Fibroblast of skin of abdomen (primary cell): Measurements from ENCODE around the gene PRDM15.

Experiments used
- DNase-seq: peaks from one replicate; pipeline ENCODE4 v3.0.0-alpha.2; 2013

Gene PRDM15

DNA sequence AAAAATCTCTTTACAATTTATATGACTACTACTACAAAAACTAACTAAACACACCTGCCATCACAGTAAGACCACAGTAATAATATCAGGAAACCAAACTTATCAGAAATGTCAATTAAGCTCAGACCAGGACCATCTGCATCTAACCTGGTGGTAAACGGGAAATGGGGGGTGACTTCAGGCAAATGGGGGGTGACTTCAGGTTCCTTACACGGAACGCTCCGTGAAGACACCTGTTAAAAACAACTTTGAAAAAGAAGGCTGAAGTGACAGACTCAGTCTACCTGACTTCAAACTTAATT is 15.8 kb downstream of the PRDM15 start:
- DNase-seq = no peak

DNA sequence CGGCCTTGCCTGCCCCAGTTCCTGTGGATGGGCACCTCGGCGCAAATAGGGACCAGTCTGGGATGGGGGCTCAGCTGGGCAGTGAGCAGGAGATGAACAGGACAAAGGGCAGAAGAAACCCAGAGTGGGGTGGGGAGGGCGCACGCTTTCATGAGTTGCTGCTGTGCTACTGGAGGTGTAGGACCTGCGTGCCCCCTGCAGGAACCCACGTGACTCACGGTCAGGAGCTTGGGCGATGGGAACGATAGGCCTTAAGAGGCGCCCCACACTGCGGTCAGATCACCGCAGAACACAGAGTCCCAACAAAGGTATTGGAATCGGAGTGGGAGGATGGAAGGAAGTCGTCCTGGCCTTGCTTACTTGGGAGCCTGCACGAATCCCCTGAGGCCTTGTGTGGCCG is 17.2 kb downstream of the PRDM15 start:
- DNase-seq = no peak

DNA sequence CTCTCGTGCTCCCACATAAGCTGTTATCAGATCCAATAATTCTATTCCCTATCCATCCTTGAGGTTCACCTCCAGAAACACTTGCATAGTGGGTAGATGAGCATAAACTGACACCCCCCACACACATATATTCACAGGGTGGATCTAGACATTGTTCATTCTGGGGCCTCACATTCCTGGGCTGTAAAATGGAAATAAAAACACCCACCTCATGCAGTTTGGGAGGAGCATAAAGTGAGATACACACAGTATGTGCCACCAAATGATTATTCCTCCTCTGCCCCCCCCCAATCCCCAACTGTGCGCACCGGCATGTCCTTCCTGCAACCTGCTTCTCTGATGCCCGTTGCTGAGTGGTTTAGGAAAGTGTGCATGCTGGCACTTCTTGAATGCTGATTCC is 17.9 kb downstream of the PRDM15 start:
- DNase-seq = no peak

DNA sequence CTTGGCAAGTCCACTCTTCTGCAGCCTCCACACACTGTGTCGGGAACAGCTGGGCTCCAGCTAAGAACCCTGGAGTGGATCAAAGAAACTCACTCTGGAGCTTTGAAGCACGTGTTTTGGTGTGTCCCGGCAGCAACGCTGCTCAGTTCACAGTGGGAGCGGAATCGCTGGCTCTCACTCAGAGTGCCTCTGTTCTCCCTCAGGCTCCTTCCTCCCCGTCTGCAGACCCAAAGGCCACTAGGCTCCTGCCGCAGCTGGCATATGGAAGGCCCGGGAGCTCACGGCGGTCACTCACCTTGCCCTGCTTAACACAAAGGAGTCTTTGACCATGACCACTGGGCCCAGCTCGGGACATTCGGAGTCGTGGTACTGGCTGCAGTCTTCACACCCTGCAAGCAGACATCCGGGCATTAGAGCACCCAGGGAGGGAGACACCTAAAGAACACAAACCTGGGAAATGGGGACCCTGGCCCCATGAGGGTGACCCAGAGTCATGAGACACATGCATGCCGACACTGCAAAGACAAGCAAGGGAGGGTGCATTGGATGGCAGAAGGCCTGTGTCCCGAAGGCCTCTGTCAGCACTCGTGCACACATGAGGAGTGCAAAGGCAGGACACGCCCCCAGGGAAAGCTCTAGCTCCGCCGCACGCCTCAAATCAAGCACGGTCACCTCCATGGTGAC is 19.7 kb downstream of the PRDM15 start:
- no peak for DNase-seq

DNA sequence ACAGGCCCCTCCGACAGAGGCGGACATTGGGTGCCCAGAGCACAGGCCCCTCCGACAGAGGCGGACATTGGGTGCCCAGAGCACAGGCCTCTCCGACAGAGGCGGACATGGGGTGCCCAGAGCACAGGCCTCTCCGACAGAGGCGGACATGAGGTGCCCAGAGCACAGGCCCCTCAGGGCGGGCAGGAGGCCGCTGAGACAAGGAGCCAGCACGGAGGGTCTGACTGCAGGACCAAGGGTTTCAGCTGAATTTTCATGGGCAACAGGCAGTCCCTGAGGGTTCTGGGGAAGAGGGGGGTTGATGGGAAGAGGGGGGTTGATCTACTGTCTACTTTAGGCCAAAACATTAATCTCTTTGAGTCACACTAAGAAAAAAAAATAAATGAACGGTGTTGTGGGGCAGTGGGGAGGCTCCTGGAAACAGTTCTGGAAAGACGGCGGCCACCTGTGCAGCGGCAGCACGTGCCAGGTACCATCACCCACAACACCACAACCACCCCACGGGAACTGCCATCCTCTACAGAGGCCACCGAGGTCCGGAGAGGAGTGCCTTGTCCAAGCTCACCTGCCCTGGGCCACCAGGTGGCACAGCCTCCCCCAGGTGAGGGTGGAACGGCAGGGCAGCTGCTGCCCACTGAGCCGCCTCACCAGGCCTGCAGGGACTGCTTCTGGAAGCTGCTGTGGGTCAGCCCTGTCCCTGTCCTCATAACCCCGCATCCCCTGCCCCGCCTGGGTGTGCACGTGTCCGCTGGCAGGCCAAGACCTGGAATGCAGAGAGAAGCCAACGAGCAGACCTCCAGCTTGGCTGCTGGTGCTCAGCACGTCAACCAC is 20.5 kb downstream of the PRDM15 start:
- no peak for DNase-seq

DNA sequence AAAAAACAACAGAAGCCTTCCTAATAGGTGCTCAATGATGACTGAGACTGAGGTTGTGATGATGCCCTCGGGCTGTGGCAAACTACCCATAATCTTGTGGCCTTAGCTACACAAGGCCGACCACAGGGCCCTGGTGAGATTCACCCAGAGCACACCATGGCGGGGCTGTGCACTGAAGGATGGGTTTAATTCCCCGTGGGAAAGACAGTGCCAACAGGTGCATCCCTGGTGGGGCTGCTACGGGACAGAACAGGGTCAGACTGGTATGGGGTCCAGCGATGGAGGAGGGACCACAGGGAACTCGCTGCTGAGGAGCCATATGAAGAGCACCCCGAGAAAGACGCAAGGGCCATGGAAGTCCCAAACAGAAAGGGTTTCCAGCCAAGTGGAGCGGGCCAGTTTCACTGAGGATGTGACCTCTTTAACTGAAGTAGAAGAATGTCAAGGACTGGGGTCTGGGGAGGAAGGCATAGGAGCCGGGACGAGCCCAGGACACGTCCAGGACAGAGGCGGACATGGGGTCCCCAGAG is 21.3 kb downstream of the PRDM15 start:
- no peak for DNase-seq

DNA sequence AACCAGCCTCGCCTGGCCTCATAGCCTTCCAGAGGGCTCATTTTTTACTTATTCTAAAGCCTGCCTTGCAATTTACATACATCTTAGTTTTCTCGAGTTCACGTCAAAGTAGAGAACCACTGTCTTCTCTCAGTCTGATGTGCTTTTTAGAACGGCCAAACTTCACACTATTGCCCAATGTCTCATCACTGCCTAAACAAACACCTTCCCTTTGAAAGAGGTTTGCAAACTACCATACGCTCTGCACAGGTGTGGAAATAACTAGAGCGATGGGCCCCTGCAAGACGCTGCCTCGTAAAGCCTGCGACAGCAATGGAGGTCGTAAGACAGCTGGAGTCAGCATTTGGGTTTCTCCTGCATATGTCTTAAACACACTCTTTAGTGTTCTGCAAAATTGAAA is 22.6 kb downstream of the PRDM15 start:
- DNase-seq = no peak

DNA sequence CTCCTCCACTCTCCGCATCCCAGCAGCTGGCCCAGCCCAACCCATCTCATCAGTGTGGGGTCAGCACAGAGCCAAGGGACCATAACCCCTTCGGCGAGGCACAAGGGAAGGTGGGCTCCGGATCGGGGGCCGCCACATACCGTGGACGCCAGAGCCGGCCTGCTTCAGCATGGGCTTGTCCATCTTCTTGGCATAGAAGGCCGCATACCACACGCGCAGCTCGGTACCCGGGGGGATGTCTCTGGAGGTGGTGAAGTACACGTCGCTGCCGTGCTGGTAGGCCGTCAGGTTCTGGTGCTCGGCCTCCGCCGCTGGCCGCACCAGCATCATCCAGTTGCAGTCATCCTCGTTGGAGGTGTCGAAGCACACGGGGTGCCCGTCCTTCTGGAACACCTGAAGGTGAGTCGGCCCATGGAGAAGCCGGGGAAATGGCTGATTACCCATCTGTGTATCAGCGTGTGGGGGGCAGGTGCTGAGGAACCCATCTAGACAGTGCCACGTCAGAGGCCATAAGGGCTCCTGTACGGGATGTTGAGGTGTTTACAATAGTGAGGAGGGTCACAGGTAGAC is 24.6 kb downstream of the PRDM15 start:
- DNase-seq = no peak

DNA sequence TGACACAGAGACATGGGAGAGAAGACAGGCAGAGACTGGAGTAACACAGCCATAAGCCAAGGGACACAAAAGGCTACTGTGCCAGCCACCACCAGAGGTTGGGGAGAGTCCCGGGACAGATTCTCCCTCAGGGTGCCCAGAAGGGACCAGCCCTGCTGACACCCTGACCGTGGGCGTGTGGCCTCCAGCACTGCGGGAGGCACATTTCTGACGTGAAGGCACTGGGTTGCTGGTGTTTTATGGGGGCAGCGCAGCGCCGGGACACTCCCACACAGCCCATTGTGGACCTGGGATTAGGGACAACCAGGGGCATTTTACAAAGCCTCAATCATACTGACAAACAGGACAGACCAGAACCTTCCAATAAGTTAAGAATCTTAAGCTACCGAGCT is 26.2 kb downstream of the PRDM15 start:
- no peak for DNase-seq

DNA sequence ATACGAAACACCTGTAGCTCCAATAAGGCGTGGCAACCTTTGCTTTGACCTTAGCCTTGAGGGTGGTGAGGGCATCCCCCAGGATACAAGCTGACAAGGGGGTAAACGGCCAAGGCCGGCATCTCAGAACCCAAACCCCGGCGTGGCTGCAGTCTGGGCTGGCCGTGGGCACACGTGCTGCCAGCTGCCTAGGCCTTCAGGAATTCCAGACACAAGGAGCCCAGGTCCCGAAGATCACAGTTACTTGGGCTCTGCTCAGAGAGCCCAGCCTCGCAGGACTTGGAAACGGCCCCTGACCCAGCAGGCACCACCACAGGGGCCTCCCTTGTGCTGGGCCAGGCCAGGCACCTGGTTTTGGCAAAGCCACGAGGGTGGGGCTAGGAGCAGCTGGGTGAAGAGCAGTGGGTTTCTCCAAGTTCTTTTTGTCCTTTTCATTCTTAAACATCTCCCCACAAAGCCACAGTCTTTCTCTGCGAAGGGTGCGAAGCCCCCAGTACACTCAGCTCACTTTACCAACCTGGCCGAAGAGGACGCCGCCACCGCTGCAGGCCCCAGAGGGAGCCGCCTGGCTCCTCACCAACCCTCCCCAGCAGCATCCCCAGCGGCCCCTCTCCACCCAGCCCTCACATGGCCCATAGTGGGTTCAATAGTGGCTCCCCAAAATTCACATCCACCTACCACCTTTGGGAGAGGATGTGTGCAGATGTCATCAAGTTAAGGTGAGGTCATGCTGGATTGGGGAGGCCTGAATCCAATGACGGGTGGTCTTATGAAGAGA is 26.8 kb downstream of the PRDM15 start:
- DNase-seq = no peak

DNA sequence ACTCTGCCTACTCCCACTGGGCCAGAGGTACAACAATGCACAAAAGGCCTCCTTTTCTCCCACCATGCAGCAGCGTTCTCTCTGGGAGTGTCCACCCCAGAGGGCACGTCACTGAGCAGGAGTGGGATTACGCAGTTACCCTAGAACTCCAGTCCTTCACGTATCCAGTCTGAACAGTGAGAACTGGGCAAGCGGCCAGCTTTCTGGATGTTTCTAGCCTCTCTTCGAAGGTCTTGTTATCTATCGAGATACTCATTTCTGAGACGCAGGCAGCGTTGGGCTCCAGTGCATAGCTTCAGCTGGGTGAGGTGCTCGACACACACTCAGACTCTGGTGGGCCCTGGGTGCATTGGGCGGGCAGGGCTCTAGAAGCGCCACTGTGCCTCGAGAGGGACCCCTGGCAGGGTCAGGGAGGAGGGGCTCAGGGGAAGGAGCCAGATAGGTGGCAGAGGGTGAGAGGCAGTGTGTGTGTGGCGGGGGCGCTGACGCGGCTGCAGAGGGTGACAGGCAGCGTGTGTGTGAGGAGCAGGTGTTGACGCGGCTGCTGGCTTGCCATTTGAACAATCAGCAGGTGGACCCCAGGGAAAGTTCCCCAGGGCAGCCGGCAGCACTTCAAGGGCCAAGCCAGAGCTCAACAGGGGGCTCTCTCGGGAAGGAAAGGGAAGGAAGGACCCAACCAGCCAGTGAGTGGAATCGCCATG is 27.9 kb downstream of the PRDM15 start:
- DNase-seq = no peak

DNA sequence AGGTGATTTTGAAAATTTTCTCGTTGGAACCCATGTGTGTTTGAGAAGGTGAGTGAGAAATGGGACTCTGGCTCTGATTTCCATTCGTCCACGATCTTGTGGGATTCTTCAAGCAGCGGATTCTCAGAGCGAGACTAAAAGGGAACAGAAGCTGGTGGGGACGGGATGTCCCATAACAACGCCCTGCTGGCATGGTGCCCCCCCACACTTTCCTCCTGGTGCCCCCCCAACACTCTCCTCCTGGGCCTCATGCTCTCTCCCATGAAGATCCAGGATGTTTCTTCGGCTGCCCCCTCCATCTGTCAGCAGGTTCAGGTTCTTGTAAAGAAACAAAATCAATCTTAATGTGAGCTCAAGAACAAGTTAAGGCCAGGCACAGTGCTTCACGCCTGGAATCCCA is 29.1 kb downstream of the PRDM15 start:
- DNase-seq = no peak

DNA sequence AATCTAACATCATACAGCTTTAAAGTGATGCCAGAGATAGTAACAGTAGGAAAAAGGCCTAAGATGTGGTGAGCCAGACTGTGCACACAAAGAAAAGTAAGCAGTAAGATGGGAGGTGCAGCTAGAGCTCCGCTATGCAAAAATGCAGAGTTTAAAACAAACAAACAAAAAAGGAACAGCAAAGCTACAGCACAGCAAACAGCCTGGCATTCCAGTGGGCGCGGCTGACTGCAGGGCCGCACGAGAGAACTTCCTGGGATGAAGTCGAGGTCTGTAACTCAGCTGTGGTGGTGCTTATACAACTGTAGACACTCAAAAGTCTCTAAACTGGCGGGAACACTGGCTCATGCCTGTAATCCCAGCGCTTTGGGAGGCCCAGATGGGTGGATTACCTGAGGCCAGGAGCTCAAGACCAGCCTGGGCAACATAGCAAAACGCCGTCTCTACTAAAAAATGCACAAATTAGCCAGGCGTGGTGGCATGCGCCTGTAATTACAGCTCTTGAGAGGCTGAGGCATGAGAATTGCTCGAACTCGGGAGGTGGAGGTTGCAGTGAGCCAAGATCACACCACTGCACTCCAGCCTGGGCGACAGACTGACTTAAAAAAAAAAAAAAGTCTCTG is 30.1 kb downstream of the PRDM15 start:
- no peak for DNase-seq

DNA sequence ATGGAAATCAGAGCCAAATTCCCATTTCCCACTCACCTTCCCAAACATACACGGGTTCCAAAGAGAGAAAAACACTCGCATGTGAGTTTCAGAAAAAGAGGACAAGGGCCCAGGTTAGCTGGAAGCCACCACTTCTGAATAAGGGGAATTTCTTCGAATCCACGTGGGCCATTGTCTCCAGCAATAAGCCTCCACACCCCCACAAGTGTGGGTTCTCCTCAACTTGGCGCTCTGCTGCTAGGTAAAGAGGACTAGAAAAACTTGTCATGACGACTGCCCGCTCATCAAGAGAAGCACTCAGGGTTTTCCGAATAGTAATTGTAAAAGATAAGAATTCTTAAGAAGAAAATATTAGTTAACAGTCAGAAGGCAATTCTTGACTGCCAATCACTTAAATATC is 30.6 kb downstream of the PRDM15 start:
- no peak for DNase-seq

DNA sequence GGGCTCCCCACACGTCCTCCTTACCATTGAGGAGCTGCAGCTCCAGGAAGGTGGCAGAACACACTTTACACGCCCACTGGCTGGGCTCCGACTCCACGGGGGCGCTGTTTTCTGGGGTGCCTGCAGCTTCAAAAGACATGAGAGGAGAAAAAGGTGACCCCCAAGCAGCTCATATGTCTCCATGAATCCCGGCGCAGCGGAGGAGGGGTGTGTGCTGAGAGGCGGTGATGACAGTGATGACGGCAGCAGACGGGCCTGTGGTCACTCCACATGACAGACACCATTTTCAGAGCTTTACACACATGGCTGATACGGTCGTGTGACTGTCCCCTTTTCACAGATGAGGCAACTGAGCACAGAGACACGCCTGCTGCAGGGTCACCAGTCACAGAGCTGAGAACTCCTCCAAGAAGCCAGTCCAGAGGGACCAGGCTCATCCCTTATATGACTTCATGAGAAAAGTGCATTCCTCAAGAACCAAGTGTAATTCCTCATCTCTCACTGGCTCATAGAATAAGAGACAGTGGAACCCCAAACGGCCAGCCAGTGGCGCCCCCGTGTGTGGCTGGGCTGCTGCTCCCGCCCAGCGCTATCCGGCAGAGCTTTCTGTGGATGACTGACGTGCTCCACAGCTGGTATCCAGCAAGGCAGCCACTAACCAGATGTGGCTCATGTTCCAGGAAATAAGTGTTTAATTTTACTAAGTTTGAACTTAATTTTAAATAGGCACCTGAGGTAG is 31.9 kb downstream of the PRDM15 start:
- peak; percentile 63 for DNase-seq

DNA sequence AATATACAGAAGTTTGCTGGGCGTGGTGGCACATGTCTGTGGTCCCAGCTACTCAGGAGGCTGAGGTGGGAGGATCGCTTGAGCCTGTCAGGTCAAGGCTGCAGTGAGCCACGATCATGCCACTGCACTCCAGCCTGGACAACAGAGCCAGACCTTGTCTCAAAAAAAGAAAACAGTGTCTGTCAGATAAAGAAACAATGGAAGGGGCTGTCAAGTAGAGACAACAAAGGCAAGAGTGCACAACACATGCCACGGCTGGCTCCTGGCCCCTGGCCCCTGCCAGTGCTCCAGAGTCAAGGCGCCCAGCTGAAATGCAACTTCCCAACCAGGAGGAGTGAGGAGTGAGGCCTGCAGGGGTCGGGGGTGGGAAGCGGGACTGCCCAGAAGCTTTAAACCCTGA is 32.6 kb downstream of the PRDM15 start:
- no peak for DNase-seq

DNA sequence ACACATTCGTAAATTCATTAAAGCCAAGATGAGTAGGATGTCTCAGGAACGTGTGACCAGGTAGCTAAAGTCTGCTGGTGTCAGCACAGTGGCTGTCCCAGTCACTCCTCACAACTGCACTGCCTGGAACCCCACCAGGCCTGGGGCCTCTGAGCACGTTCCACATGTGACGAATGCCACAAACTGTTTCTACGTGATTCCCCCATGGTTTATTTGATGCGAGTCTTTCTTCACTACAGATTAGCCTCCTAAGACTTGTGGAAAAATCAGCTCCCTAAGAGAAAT is 33.2 kb downstream of the PRDM15 start:
- DNase-seq = no peak

DNA sequence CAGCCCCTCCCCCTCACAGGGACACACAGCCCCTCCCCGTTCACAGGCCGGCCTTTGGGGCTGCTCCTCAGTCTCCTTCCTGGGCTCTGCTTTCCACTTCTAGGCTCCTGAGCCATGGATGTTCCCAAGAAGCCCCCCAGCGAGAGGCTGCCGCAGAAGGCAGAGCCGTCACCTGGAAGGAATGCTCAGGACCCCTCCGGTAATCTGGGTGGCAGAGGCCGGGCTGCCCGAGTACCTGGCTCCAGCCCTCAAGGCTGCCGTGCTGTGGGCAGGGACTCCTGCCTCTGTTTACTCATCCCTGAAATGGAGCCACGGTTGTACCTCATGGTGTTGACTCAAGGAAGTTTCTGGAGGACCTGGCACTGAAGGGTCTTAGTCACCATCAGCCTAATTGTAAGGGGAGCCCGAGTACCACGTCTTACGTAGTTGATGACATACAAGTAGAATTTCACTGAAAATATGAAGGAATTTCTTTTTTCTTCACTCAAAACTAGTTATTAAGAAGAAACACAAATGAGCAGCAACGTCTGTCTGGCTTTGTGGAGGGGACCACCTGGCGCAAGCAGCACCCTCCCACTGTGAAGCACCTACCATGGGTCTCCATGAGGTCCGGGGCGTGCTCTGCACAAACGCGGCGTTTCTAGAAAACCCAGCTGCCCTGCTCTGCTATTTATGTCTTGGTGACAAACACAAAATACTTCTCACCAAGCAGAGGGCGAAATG is 33.7 kb downstream of the PRDM15 start:
- DNase-seq = no peak

DNA sequence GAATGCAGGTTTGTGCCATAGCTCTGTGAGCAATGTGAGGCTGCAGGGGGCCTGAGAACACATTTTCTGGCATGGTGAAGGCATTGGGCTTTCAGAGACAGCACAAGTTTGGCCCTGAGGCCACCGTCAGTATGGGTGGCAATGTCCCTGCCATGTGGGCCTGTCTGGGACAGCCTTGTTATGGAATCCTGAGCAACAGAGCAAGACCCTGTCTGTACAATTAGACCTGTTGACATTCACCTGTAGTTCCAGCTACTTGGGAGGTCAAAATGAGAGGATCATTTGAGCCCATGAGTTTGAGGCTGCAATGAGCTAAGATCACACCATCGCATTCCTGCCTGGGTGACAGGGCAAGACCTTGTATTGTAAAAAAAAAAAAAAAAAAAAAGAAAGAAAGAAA is 35.6 kb downstream of the PRDM15 start:
- DNase-seq = no peak

DNA sequence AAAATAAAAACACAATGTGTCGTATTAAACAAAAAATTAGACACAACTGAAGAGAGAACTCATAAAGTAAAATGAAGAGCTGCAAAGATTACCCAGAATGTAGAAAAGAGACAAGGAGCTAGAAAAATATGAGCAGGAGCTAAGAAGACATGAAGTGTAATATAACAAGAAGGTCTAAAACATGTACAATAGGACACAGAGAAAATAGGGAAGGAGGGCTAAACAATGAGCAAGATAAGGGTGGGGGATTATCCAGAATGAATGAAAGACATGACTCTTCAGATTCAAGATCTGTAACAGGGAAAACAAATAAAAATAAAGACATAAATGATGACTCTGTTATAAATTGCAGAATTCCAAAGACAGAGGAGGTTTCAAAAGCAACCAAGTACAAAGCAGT is 38.3 kb downstream of the PRDM15 start:
- DNase-seq = no peak
